Myocyte (in vitro differentiated cells): ENCODE data around the gene KCND2. TPM values are rescaled to one million over a fixed set of nuclear protein-coding genes. Genes with fewer than 3 reads are reported as not detected.
"Not testable (repeated sequence)": the region's sequence is repeated elsewhere in the genome, so short reads cannot be mapped to it uniquely, and the experiment has no call there.

Experiments used
- DNase-seq: peaks from one replicate; pipeline ENCODE4 v3.0.0-alpha.2; 2012; ENCODE audit warnings: low read depth
- polyA plus RNA-seq: library from polyadenylated mRNA; unstranded; fragments of >200 nt; gene quantifications from one replicate; pipeline ENCODE4 v1.2.1, GENCODE V29; 2012; ENCODE audit warnings: missing spikeins
- total RNA-seq: library from RNA; depleted of rRNA; stranded (reverse); fragments of >200 nt; gene quantifications from 2 replicates; pipeline ENCODE4 v1.2.3, GENCODE V29; 2014

The KCND2 gene
- 2.7 and 5.8 TPM in 2 replicates for total RNA-seq
- 0.16 TPM for polyA plus RNA-seq

GRCh38 chr7:120272701-120273475 is at the start of gene KCND2:
Gene KCND2, plus strand, starts transcription at chr7:120273175.
- peak; percentile 32 for DNase-seq

- no peak for DNase-seq
Measured at GRCh38 chr7:120226188-120226587, 46.8 kb upstream of the KCND2 start.

- no peak for DNase-seq
Measured at GRCh38 chr7:120227255-120227654, 45.7 kb upstream of the KCND2 start.

- DNase-seq, result no peak
Measured at GRCh38 chr7:120229084-120229483, 43.9 kb upstream of the KCND2 start.

GRCh38 chr7:120233338-120233737 is 39.6 kb upstream of the KCND2 start:
- DNase-seq, result no peak

GRCh38 chr7:120240350-120240749 is 32.6 kb upstream of the KCND2 start:
- DNase-seq, result not testable (repeated sequence)

- DNase-seq, result no peak
Measured at GRCh38 chr7:120241973-120242372, 31.0 kb upstream of the KCND2 start.

- DNase-seq, result no peak
Measured at GRCh38 chr7:120254845-120255244, 18.1 kb upstream of the KCND2 start.

GRCh38 chr7:120256344-120257070 is 16.5 kb upstream of the KCND2 start:
- no peak for DNase-seq

- DNase-seq, result no peak
Measured at GRCh38 chr7:120259386-120259785, 13.6 kb upstream of the KCND2 start.

GRCh38 chr7:120260111-120260510 is 12.9 kb upstream of the KCND2 start:
- no peak for DNase-seq

GRCh38 chr7:120272261-120272660 is 714 bp upstream of the KCND2 start:
- DNase-seq, result peak; percentile 71

- DNase-seq, result peak; percentile 45
Measured at GRCh38 chr7:120273476-120273975, 551 bp downstream of the KCND2 start.

- DNase-seq, result no peak
Measured at GRCh38 chr7:120274482-120274881, 1.5 kb downstream of the KCND2 start.

- no peak for DNase-seq
Measured at GRCh38 chr7:120274899-120275298, 1.9 kb downstream of the KCND2 start.

- DNase-seq, result no peak
Measured at GRCh38 chr7:120276720-120277119, 3.7 kb downstream of the KCND2 start.

- no peak for DNase-seq
Measured at GRCh38 chr7:120278773-120279172, 5.8 kb downstream of the KCND2 start.

GRCh38 chr7:120280743-120281142 is 7.8 kb downstream of the KCND2 start:
- DNase-seq, result no peak

GRCh38 chr7:120293027-120293426 is 20.1 kb downstream of the KCND2 start:
- no peak for DNase-seq

- DNase-seq, result no peak
Measured at GRCh38 chr7:120302190-120302589, 29.2 kb downstream of the KCND2 start.

- DNase-seq, result no peak
Measured at GRCh38 chr7:120303105-120303504, 30.1 kb downstream of the KCND2 start.

- DNase-seq, result no peak
Measured at GRCh38 chr7:120304674-120305073, 31.7 kb downstream of the KCND2 start.
